Endometrial microvascular endothelial cells (primary cell): Measurements from ENCODE around the gene AFG1L. TPM values are rescaled to one million over a fixed set of nuclear protein-coding genes. Genes with fewer than 3 reads are reported as not detected.
"Not testable (repeated sequence)": the region's sequence is repeated elsewhere in the genome, so short reads cannot be mapped to it uniquely, and the experiment has no call there.

ENCODE experiments used
- in situ Hi-C: cut with HindIII; loops from 2 replicates; pipeline ENCODE4 v1.10.0; 2017; ENCODE audit warnings: low sequenced_read_pairs, low pct_unique_long_range_greater_than_20kb; ENCODE audit errors: inconsistent ontology term
- total RNA-seq: library from RNA; depleted of rRNA; stranded (reverse); fragments of >200 nt; gene quantifications from one replicate; pipeline ENCODE4 v1.2.3, GENCODE V29; 2015; ENCODE audit errors: inconsistent ontology term

The AFG1L gene
- total RNA-seq, 1 donor from 2014 or later = 5.9 TPM

DNA sequence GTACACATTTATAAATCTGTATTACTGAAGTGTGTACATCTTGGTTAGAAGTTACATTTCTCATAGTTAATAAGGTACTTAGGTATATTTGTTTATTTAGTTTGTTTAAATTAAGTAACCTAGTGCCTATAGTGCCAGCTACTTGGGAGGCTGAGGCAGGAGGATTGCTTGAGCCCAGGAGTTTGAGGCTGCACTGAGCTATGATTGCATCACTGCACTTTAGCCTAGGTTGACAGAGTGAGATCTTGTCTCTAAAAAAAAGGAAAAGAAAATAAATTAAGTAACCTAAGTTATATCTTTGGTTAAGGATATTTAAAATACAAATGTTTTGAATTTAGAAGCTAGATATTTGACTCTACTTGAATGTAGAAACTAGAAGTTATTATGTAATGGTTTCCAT lies 9.5 kb upstream of the AFG1L start:
- in situ Hi-C loops = no loop called here

DNA sequence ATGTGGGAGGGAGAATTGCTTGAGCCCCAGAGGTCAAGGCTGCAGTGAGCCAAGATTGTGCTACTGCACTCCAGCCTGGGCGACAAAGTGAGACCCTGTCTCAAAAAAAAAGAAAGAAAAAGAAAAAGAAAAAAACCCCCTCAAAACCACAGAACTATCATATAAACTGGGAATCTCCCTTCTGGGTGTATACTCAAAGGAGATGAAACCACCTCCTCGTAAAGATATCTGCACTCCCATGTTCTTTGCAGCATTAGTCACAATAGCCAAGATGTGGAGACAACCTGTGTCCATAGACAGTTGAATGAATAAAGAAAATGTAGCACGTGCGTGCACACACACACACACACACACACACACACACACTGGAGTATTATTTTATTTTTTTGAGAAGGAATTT lies 8.5 kb upstream of the AFG1L start:
- in situ Hi-C loops = no loop called here

GRCh38 chr6:108287373-108287772 lies 7.5 kb upstream of the AFG1L start:
- in situ Hi-C loops = no loop called here

DNA sequence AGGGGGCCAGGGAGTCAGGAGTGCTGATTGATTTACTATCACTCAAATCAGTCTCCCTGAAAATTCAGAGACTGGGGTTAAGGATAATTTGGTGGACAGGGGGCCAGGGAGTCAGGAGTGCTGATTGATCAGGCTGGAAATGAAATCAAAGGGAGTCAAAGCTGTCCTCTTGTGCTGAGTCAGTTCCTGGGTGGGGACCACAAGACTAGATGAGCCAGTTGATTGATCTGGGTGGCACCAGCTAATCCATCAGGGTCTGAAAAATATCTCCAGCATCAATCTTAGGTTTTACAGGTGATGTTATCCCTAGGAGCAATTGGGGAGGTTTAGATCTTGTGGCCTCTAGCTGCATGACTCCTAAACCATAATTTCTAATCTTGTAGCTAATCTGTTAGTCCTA lies 6.1 kb upstream of the AFG1L start:
- in situ Hi-C loops = no loop called here

- in situ Hi-C loops = no loop called here
Observed at GRCh38 chr6:108291091-108291490, 3.8 kb upstream of the AFG1L start.

DNA sequence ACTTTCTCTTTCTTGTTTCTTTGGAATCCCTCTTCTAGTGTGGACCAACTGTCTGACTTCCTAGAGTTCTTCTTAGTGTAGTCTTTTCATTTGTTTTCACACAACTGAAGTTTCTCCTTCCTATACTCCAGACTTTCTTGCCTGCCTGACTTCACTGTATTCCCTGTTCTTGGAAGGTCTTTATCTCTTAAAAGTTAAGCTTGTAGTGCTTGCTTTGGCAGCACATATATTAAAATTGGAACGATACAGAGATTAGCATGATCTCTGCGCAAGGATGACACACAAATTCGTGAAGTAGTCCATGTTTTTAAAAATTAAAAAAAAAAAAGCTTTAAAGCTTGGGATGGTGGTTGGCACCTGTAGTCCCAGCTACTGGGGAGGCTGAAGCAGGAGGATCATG lies 2.3 kb upstream of the AFG1L start:
- in situ Hi-C loops = not testable (repeated sequence)

- in situ Hi-C loops = no loop called here
Observed at GRCh38 chr6:108293527-108294296, 1.1 kb upstream of the AFG1L start.

DNA sequence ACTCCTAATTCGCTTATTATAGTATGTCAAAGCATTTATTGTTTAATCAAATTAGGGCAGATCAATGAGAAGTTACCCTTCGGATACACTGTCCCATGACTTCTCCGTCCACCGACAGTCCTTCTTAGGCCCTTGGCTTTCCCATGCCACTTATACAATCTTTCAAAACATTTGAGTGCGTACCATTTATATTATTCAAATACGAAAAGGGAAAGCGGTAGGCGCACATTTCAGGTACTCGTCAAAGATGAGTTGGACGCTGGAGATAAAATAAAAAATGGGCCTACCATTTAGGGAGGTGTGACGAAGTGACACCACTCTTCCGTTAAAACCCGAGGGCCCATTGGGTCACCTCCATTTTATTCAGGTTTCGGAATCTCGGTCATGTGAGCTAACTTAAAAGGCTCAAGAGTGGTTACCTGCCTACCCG lies 542 bp upstream of the AFG1L start:
- in situ Hi-C loops = no loop called here

- in situ Hi-C loops = no loop called here
Observed at GRCh38 chr6:108295676-108296075, 822 bp downstream of the AFG1L start.

GRCh38 chr6:108302386-108302785 lies 7.5 kb downstream of the AFG1L start:
- in situ Hi-C loops = no loop called here

- in situ Hi-C loops = no loop called here
Observed at GRCh38 chr6:108304646-108305045, 9.8 kb downstream of the AFG1L start.

DNA sequence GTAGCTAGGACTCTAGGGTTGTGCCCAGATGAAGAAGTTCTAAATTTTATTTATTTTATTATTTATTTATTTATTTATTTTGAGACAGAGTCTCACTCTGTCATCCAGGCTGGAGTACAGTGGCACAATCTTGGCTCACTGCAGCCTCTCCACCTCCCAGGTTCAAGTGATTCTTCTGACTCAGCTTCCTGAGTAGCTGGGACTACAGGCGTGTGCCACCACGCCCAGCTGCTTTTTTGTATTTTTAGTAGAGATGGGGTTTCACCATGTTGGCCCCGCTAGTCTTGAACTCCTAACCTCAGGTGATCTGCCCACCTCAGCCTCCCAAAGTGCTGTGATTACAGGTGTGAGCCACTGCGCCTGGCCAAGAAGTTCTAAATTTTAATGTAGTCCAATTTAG lies 13.8 kb downstream of the AFG1L start:
- in situ Hi-C loops = not testable (repeated sequence)

DNA sequence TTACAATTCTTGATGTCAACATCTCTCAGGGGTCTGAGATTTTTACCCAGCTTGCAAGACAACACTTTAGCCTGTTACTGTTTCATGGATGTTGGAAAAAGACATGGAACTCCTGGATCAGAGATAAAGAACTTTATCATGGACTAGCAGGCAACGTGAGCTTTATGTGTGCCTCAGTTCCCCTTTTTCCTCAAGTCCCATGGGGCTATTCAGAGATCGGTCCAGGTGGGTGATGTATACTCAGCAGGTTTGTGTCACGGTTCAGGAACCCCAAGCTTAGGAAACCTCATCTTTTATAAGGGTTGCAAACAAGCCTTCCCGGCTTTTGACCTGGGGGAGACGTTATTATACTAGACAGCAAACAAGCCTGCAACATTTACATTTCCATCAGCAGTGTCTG lies 15.0 kb downstream of the AFG1L start:
- in situ Hi-C loops = no loop called here

GRCh38 chr6:108312605-108313004 lies 17.8 kb downstream of the AFG1L start:
- in situ Hi-C loops = no loop called here

DNA sequence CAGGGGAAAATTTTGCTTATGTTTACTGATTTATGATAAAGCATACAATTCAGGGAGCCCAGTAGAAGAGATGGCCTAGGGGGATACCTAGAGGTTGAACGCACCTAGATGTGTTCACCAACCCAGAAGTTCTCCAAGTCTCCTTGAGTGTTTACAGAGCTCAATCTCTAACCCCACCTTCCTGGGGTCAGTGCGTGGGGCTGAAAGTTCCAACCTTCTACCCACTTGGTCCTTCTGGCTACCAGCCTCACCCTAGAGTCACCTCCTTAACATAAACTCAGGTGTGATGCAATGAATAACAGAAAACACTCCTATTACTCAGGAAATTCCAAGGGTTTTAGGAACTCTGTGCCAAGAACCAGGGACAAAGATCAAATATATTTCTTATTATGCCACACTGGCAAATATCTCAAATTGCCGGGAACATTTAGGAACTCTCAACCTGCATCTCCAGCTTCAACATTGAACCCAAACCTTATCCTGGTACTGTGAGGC lies 26.4 kb downstream of the AFG1L start:
- in situ Hi-C loops = no loop called here

DNA sequence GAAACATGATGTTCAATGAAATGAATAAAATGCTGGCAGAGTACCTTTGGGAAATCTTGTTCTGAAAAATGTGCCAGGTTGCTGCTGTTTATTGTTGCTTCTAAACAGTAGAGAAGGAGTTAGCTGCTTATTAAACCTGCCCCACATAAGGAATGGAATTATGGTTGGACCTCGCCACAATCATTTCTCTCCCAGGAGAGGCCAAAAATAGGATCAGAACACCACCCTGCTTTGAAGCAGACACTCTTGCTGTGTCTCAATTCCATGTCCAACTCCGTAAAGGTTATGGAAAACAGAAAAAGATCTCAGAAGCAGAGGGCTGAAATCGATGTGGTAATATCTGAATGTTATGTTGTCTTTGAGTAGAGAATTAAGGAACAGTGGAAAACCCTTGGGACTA lies 27.9 kb downstream of the AFG1L start:
- in situ Hi-C loops = no loop called here

DNA sequence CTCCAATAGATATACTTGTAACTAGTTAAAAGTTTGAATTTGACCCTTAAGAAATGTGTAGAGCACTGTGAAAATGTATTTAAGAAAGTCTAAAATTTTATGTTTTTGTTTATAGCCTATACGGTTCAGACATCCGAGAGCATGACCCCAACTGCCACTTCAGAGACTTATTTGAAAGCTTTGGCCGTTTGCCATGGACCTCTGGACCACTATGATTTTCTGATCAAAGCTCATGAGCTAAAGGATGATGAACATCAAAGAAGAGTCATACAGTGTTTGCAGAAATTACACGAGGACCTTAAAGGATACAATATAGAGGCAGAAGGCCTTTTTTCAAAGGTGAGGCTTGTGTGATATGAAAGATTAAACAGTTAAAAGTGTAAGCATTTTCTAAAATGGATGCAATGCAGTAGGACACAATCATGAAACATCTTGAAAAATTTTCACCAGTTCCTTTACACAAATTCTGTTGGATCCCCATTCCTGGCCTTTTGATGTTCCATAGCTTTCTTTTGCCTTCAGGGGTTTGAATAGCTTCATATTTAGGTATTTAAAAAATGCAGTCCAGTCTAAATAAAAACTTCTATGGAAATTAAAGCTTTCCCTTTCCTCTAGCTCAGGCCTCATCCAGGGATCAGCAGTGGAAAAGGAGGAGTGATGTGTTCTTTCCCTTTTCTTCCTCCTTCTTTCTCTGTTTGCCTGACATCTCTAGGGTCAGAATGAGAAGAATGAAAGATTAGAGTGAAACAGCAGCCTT lies 29.0 kb downstream of the AFG1L start:
- in situ Hi-C loops = no loop called here

- in situ Hi-C loops = not testable (repeated sequence)
Observed at GRCh38 chr6:108330221-108330785, 35.4 kb downstream of the AFG1L start.

- in situ Hi-C loops = no loop called here
Observed at GRCh38 chr6:108330806-108331205, 36.0 kb downstream of the AFG1L start.

DNA sequence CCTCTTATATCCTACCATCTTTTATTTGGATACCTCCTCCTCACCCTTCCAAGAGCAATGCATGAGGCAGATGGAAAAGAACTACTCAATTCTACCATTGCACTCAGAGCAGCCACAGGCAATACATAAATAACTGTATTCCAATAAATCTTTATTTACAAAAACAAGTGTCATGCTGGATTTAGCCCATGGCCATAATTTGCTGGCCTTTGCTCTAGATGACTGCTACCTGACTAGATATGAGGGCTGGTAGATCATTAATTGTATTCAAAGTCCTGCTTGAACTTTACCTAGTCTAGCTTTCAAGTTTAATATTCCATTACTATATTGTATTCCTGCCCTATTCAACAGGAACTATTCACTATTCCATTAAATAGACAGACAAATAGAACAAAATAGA lies 37.1 kb downstream of the AFG1L start:
- in situ Hi-C loops = no loop called here
